ENCODE results near the gene FN3K. TPM values are rescaled to one million over a fixed set of nuclear protein-coding genes. Genes with fewer than 3 reads are reported as not detected.

Gene FN3K
- total RNA-seq, 1 experiment from 2014 or later = 28.3 TPM

DNA sequence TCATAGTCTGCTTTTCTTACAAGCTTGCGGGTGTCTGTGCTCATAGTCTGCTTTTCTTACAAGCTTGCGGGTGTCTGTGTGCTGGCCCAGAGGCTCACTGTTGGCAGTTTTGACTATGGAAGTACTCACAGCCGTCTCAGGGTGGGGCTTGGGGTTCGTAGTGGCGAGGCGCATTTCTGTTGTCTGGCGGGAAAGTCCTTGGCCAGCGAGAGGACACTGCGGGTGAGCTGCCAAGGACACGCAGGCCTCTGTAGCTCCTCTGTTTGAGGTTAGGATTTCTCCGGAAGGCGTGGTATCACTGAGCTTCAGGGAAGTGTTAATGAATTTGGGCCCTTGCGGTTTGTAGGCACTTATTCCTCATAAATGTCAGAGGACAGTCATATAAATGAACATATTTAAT, 30.0 kb downstream of the FN3K start:
- H4K5ac ChIP-seq (ENCODE audit: insufficient read length, low read depth, low read length) = no peak overlapping the region
- H4K20me1 ChIP-seq (ENCODE audit: control insufficient read depth, insufficient read depth, insufficient read length) = no peaks in the 10 kb centered on the region
- no peaks in the 10 kb centered on the region for H3K4me1 ChIP-seq (ENCODE audit: insufficient read depth, low read length)
- H3K79me2 ChIP-seq (ENCODE audit: insufficient read depth, low read length) = peaks cover 4% of the 10 kb centered on the region; the same call in 1 of the 2 replicates
- no peak overlapping the region for H3K14ac ChIP-seq (ENCODE audit: insufficient read depth, low read length)
- H4K91ac ChIP-seq (ENCODE audit: insufficient read length, low read depth, low read length) = no peak overlapping the region
- H3K36me3 Mint-ChIP-seq (ENCODE audit: insufficient read depth in 1 of 3, low read depth in 3 of 3) = peaks cover 30 to 77% (median 73%) of the 10 kb centered on the region in 3 experiments
- TF ChIP-seq, protein P1, sequence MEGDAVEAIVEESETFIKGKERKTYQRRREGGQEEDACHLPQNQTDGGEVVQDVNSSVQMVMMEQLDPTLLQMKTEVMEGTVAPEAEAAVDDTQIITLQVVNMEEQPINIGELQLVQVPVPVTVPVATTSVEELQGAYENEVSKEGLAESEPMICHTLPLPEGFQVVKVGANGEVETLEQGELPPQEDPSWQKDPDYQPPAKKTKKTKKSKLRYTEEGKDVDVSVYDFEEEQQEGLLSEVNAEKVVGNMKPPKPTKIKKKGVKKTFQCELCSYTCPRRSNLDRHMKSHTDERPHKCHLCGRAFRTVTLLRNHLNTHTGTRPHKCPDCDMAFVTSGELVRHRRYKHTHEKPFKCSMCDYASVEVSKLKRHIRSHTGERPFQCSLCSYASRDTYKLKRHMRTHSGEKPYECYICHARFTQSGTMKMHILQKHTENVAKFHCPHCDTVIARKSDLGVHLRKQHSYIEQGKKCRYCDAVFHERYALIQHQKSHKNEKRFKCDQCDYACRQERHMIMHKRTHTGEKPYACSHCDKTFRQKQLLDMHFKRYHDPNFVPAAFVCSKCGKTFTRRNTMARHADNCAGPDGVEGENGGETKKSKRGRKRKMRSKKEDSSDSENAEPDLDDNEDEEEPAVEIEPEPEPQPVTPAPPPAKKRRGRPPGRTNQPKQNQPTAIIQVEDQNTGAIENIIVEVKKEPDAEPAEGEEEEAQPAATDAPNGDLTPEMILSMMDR (conservative IDR thresholded peaks at IDR 0.05) = no peak
- H3K4me2 ChIP-seq (ENCODE audit: insufficient read depth, insufficient read length, low read length) = no peak overlapping the region
- no peaks in the 10 kb centered on the region for H3K23me2 ChIP-seq (ENCODE audit: insufficient read length, low read depth, low read length, poor library complexity, severe bottlenecking)
- no peak overlapping the region for H2BK15ac ChIP-seq (ENCODE audit: low read depth, low read length)
- no peaks in the 10 kb centered on the region for H3K4me1 Mint-ChIP-seq
- no peak overlapping the region for H3K4me3 Mint-ChIP-seq
- H3T11ph ChIP-seq (ENCODE audit: low read length) = no peak overlapping the region
- peaks cover 2% of the 10 kb centered on the region for H3K79me1 ChIP-seq (ENCODE audit: insufficient read depth, low read depth, low read length, poor library complexity, severe bottlenecking)
- no peak for DNase-seq
- H3K9ac ChIP-seq (ENCODE audit: extremely low read depth, insufficient read length, low read length) = no peak overlapping the region
- H2AFZ ChIP-seq (ENCODE audit: low read length) = no peak overlapping the region
- H2BK12ac ChIP-seq (ENCODE audit: insufficient read length, low read depth, low read length) = no peak overlapping the region
- H2BK120ac ChIP-seq (ENCODE audit: low read depth, low read length, poor library complexity, severe bottlenecking) = no peak overlapping the region
- H3K9me3 Mint-ChIP-seq = no peaks in the 10 kb centered on the region
- H3K56ac ChIP-seq (ENCODE audit: insufficient read length, low read depth, low read length) = no peak overlapping the region
- H3K9me3 ChIP-seq (ENCODE audit: control insufficient read depth, low read depth, low read length) = no peaks in the 10 kb centered on the region
- H3K23ac ChIP-seq (ENCODE audit: insufficient read length, low read depth, low read length) = no peak overlapping the region
- H4K8ac ChIP-seq (replicated peaks; ENCODE audit: insufficient read length, low read depth, low read length) = no peak overlapping the region
- no peak overlapping the region for H2AK5ac ChIP-seq (ENCODE audit: insufficient read length, low read length)
- no CpG with 5 or more reads among the region's 13 CpGs for WGBS (ENCODE audit: extremely low coverage, insufficient read length, low lambda C conversion rate)
- no peak overlapping the region for H3K27ac ChIP-seq (ENCODE audit: insufficient read length, low read depth, low read length)
- no peaks in the 10 kb centered on the region for H3K27me3 ChIP-seq (ENCODE audit: insufficient read depth, low read length)
- H2BK20ac ChIP-seq (ENCODE audit: low read depth, low read length, poor library complexity, severe bottlenecking) = no peak overlapping the region
- no peaks in the 10 kb centered on the region for H3K27me3 Mint-ChIP-seq (ENCODE audit: low read depth)
- no peak overlapping the region for H3K18ac ChIP-seq (ENCODE audit: insufficient read length, low read depth, low read length)
- peak overlapping the region; percentile 33 to 93 (median 61); a peak in 4 of 7 replicates for H3K27ac Mint-ChIP-seq
- no peak overlapping the region for H3K4ac ChIP-seq (ENCODE audit: low read depth, low read length)
- H2BK5ac ChIP-seq (ENCODE audit: insufficient read length, low read length) = no peak overlapping the region

Data from H9 (cell line).